ENCODE results near the gene MIEN1. TPM values are rescaled to one million over a fixed set of nuclear protein-coding genes. Genes with fewer than 3 reads are reported as not detected.

Gene MIEN1
- total RNA-seq, 1 donor from 2014 or later = 38.9 TPM

DNA sequence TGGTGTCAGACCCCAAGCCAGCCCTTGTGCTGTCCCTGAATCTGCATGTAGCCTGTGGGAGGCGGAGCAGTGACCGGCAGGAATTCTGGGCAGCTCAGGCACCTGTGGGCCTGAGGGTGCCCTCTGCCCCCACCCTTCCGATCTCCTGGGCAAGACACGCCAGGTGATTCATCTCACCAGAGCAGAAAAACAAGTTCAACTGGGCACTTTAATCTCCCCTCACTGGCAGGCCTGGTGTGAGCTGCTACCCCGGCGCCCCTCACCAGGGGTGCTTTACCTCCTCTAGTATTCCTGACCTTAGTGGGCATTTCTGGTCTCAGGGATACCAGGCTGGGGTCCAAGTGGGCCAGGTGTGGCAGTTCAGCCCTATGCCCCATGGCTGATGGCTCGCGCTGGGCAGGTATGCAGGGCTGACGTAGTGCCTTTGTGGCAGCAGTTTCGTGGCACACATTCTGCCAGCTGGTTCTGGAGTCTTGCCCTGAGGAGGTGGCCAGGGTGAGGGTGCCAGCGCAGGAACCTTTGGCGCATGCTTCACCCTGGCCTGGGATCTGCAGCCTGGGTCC, 24.5 kb downstream of the MIEN1 start:
- no peak overlapping the region for H3K27ac Mint-ChIP-seq (ENCODE audit: unreplicated experiment)
- no peak overlapping the region for H3K9ac ChIP-seq (ENCODE audit: low read length)
- TF ChIP-seq, protein P1, sequence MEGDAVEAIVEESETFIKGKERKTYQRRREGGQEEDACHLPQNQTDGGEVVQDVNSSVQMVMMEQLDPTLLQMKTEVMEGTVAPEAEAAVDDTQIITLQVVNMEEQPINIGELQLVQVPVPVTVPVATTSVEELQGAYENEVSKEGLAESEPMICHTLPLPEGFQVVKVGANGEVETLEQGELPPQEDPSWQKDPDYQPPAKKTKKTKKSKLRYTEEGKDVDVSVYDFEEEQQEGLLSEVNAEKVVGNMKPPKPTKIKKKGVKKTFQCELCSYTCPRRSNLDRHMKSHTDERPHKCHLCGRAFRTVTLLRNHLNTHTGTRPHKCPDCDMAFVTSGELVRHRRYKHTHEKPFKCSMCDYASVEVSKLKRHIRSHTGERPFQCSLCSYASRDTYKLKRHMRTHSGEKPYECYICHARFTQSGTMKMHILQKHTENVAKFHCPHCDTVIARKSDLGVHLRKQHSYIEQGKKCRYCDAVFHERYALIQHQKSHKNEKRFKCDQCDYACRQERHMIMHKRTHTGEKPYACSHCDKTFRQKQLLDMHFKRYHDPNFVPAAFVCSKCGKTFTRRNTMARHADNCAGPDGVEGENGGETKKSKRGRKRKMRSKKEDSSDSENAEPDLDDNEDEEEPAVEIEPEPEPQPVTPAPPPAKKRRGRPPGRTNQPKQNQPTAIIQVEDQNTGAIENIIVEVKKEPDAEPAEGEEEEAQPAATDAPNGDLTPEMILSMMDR (IDR thresholded peaks at IDR 0.05; ENCODE audit: insufficient read depth, low read depth, low read length) = no peak
- no peak for TF ChIP-seq EZH2 (IDR thresholded peaks at IDR 0.05; ENCODE audit: insufficient read depth, low read length)

DNA sequence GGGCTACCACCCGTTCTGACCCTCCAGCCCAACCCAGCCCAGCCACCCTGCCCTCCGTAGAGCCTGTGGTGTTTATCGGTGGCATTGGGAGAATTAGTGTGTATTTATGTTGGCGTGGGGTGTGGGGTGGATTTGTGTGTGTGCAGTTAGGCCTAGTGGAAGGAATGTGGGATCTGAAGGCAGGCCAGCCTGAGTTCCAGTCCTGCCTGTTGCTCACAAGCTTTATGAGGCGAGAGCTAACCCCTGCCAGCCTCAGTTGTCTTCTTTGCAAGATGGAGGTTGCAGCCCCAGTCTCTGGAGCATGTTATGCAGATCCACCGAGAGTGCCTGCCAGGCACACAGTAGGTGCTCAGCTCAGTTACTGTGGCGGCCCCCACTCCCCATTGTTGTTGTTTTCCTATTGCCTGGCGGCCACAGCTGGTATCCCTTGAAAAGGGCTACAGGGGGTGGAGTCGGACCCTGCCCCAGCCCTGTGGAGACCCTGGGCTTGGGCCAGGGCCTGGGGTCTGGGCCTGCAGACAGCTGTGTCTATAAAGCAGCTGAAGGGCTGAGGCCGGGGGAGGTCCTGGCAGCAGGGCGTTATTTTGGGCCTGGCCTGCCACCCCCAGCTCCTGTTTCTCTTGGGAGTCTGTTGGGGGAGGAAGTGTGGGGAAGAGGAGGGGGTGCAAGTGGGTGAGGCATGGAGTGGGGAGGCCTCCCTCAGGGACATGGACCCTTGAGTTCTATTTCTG, 25.3 kb downstream of the MIEN1 start:
- DNase-seq (ENCODE audit: low read depth) (peak; percentile 21), FAIRE-seq (no peak)
- H3K4me3 ChIP-seq (ENCODE audit: insufficient read depth, low read depth, low read length) = no peak overlapping the region
- H3K4me2 ChIP-seq (ENCODE audit: low read length) = no peak overlapping the region
- peaks cover 70% of the 10 kb centered on the region for H4K20me1 ChIP-seq (ENCODE audit: insufficient read depth, low read length)
- H3K9me3 Mint-ChIP-seq (ENCODE audit: unreplicated experiment) = no peaks in the 10 kb centered on the region
- no peak for TF ChIP-seq EZH2 (IDR thresholded peaks at IDR 0.05; ENCODE audit: insufficient read depth, low read length)
- TF ChIP-seq, protein P1 (IDR thresholded peaks at IDR 0.05; ENCODE audit: insufficient read depth, low read depth, low read length) = peak; percentile 31
- H3K36me3 Mint-ChIP-seq (ENCODE audit: low read depth, unreplicated experiment) = peaks cover 11% of the 10 kb centered on the region
- no peaks in the 10 kb centered on the region for H3K9me3 ChIP-seq (ENCODE audit: insufficient read depth, low read depth, low read length)
- peaks cover 22% of the 10 kb centered on the region for H3K4me1 ChIP-seq (ENCODE audit: insufficient read depth, low read length)
- no peak overlapping the region for H3K27ac ChIP-seq (ENCODE audit: low read depth, low read length)
- H3K27me3 ChIP-seq (ENCODE audit: insufficient read depth, low read length) = no peaks in the 10 kb centered on the region
- no peak overlapping the region for H2AFZ ChIP-seq (ENCODE audit: low read depth, low read length)
- peak overlapping the region; percentile 57 for H3K4me3 Mint-ChIP-seq (ENCODE audit: unreplicated experiment)
- no peaks in the 10 kb centered on the region for H3K27me3 Mint-ChIP-seq (ENCODE audit: low read depth, unreplicated experiment)
- H3K79me2 ChIP-seq (ENCODE audit: insufficient read depth, low read length) = peaks cover 62% of the 10 kb centered on the region
- H3K9ac ChIP-seq (ENCODE audit: low read length) = no peak overlapping the region
- peaks cover 8% of the 10 kb centered on the region for H3K36me3 ChIP-seq (ENCODE audit: insufficient read depth, low read length)
- peak overlapping the region; percentile 86 for H3K27ac Mint-ChIP-seq (ENCODE audit: unreplicated experiment)
- H3K4me1 Mint-ChIP-seq (ENCODE audit: low read depth, unreplicated experiment) = peaks cover 18% of the 10 kb centered on the region

More for the DNA sequence above, 24.5 kb downstream of the MIEN1 start:
- Histone ChIP-seq H3K4me1 (ENCODE audit: insufficient read depth, low read length) (peaks cover 20% of the 10 kb centered on the region), H2AFZ (ENCODE audit: low read depth, low read length) (no peak overlapping the region), H3K27ac (ENCODE audit: low read depth, low read length) (no peak overlapping the region), H3K27me3 (ENCODE audit: insufficient read depth, low read length) (no peaks in the 10 kb centered on the region), H3K79me2 (ENCODE audit: insufficient read depth, low read length) (peaks cover 55% of the 10 kb centered on the region), H3K36me3 (ENCODE audit: insufficient read depth, low read length) (peaks cover 12% of the 10 kb centered on the region), H3K4me3 (ENCODE audit: insufficient read depth, low read depth, low read length) (no peak overlapping the region), H4K20me1 (ENCODE audit: insufficient read depth, low read length) (peaks cover 71% of the 10 kb centered on the region), H3K9me3 (ENCODE audit: insufficient read depth, low read depth, low read length) (no peaks in the 10 kb centered on the region), H3K4me2 (ENCODE audit: low read length) (no peak overlapping the region)
- Mint-ChIP-seq H3K27me3 (ENCODE audit: low read depth, unreplicated experiment) (no peaks in the 10 kb centered on the region), H3K4me1 (ENCODE audit: low read depth, unreplicated experiment) (peaks cover 18% of the 10 kb centered on the region), H3K4me3 (ENCODE audit: unreplicated experiment) (no peak overlapping the region), H3K9me3 (ENCODE audit: unreplicated experiment) (no peaks in the 10 kb centered on the region), H3K36me3 (ENCODE audit: low read depth, unreplicated experiment) (peaks cover 13% of the 10 kb centered on the region)
- no peak for FAIRE-seq
- DNase-seq (ENCODE audit: low read depth) = no peak

DNA sequence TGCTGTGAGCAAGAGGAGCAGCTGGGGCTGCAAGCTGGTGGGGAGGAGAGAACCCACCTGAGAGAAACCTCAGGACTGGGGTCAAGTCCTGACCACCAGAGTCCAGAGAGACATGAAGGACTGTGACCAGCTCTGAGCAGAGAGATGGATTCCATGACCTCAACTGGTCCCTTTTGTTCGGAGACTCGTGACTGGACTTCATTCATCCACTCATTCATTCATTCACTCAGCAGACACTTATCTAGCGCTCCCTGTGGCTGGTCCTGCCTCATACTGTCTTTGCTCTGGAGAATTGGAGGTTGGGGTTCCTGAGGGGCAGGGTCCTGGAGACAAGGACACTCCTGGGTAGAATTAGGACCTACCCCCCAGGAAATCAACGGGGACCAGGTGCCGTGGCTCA, 26.4 kb downstream of the MIEN1 start:
- Mint-ChIP-seq H3K36me3 (ENCODE audit: low read depth, unreplicated experiment) (peaks cover 11% of the 10 kb centered on the region), H3K9me3 (ENCODE audit: unreplicated experiment) (no peaks in the 10 kb centered on the region), H3K4me1 (ENCODE audit: low read depth, unreplicated experiment) (peaks cover 18% of the 10 kb centered on the region), H3K4me3 (ENCODE audit: unreplicated experiment) (no peak overlapping the region), H3K27me3 (ENCODE audit: low read depth, unreplicated experiment) (no peaks in the 10 kb centered on the region), H3K27ac (ENCODE audit: unreplicated experiment) (no peak overlapping the region)
- Histone ChIP-seq H4K20me1 (ENCODE audit: insufficient read depth, low read length) (peaks cover 70% of the 10 kb centered on the region), H3K4me1 (ENCODE audit: insufficient read depth, low read length) (peaks cover 22% of the 10 kb centered on the region), H3K36me3 (ENCODE audit: insufficient read depth, low read length) (peaks cover 8% of the 10 kb centered on the region), H3K9ac (ENCODE audit: low read length) (no peak overlapping the region), H3K27ac (ENCODE audit: low read depth, low read length) (no peak overlapping the region), H3K9me3 (ENCODE audit: insufficient read depth, low read depth, low read length) (no peaks in the 10 kb centered on the region), H3K4me3 (ENCODE audit: insufficient read depth, low read depth, low read length) (no peak overlapping the region), H3K4me2 (ENCODE audit: low read length) (no peak overlapping the region), H3K27me3 (ENCODE audit: insufficient read depth, low read length) (no peaks in the 10 kb centered on the region), H3K79me2 (ENCODE audit: insufficient read depth, low read length) (peaks cover 66% of the 10 kb centered on the region), H2AFZ (ENCODE audit: low read depth, low read length) (no peak overlapping the region)
- FAIRE-seq (no peak), DNase-seq (ENCODE audit: low read depth) (no peak)
- no peak for TF ChIP-seq EZH2 (IDR thresholded peaks at IDR 0.05; ENCODE audit: insufficient read depth, low read length)
- TF ChIP-seq, protein P1 (IDR thresholded peaks at IDR 0.05; ENCODE audit: insufficient read depth, low read depth, low read length) = no peak
